Measurements from ENCODE around the gene RPS6KB2. TPM values are rescaled to one million over a fixed set of nuclear protein-coding genes. Genes with fewer than 3 reads are reported as not detected.

The RPS6KB2 gene
- total and polyA plus RNA-seq, 9 of the 15 experiments (the other 6 are each of a cell fraction or from before 2014, with no cell fraction given) = 0.42 to 122 (median 82.6) TPM

- Histone ChIP-seq H3K27me3 (ENCODE audit: control insufficient read depth in 2 of 2, insufficient read depth in 2 of 2, low read length in 2 of 2) (no peaks in the 10 kb centered on the region), H3K9ac (ENCODE audit: insufficient read depth in 1 of 2, low read depth in 2 of 2, low read length in 2 of 2) (no peak overlapping the region), H3K9me1 (ENCODE audit: control insufficient read depth, insufficient read depth, low read length) (no peaks in the 10 kb centered on the region), H4K20me1 (replicated peaks; ENCODE audit: control insufficient read depth, insufficient read depth, low read length) (no peaks in the 10 kb centered on the region), H3K9me3 (replicated peaks; ENCODE audit: control insufficient read depth, insufficient read depth, low read depth, low read length) (no peaks in the 10 kb centered on the region), H3K4me1 (replicated peaks in 1 of 2; ENCODE audit: control insufficient read depth in 2 of 2, insufficient read depth in 2 of 2, low read length in 2 of 2) (peaks cover 7 to 44% of the 10 kb centered on the region in 2 experiments; a peak in 4 of 5 replicates), H3K79me2 (ENCODE audit: control insufficient read depth, insufficient read depth, low read length) (peaks cover 13% of the 10 kb centered on the region), H3K27ac (ENCODE audit: extremely low read depth, low read depth, low read length) (no peak overlapping the region), H3K4me3 (no peak overlapping the region), H2AFZ (ENCODE audit: low read depth, low read length) (no peak overlapping the region), H3K4me2 (ENCODE audit: insufficient read depth, low read length) (no peak overlapping the region), H3K36me3 (ENCODE audit: control insufficient read depth, insufficient read depth, low read length) (peaks cover 19% of the 10 kb centered on the region; the same call in 2 of the 3 replicates)
- WGBS (ENCODE audit: insufficient coverage, low coverage, missing lambda C conversion rate) = 81% methylated on average over 5 of the region's 5 CpGs
- intact Hi-C loops (cut with micrococcal nuclease) (no loop called here), in situ Hi-C loops (cut with MboI) (no loop called here)
- DNase-seq (ENCODE audit: extremely low read depth in 1 of 4, low spot score in 3 of 4) (no peak), ATAC-seq (no peak), FAIRE-seq (no peak)
- BruUV-seq (replicated peaks) = no TSS peak
- ChIA-PET CTCF (ENCODE audit: low intra/inter-chr PET ratio) (no interaction called here), POLR2A (interaction anchor here (0.6 to 1.2 kb wide), 2 partner anchors 11 to 44 kb away, joined by 3 to 5 read pairs; no protein-coding TSS in a partner anchor)
- no peak for TF ChIP-seq LARP7 (IDR thresholded peaks at IDR 0.05)
- no peak for TF ChIP-seq TCFL5 (CRISPR knock-in tag; conservative IDR thresholded peaks at IDR 0.05)
- TF ChIP-seq ETV1 (tag; conservative IDR thresholded peaks at IDR 0.05; ENCODE audit: low read depth) = no peak
- TF ChIP-seq ZNF121 (CRISPR knock-in tag; conservative IDR thresholded peaks at IDR 0.05) = peak; percentile 88
- no peak for TF ChIP-seq TAL1 (IDR thresholded peaks at IDR 0.05)
- TF ChIP-seq AFF4 (CRISPR knock-in tag; IDR thresholded peaks at IDR 0.05) = no peak
- no peak for TF ChIP-seq VEZF1 (CRISPR knock-in tag; IDR thresholded peaks at IDR 0.05)
These were observed 17.2 kb downstream of the RPS6KB2 start for GRCh38 chr11:67445515-67445914.

Measured in K562 (cell line).